GM19463 (cell line): Measurements from ENCODE around the gene PTPRM.

ENCODE experiments used
- ATAC-seq: cut with Tn5 transposase; IDR thresholded peaks from one replicate; pipeline ENCODE4 v1.9.1; 2021; ENCODE audit warnings: mild to moderate bottlenecking, moderate library complexity; ENCODE audit not compliant: unreplicated experiment

Gene PTPRM

GRCh38 chr18:7567474-7568425 is 634 bp downstream of the PTPRM start:
- no peak for ATAC-seq

DNA sequence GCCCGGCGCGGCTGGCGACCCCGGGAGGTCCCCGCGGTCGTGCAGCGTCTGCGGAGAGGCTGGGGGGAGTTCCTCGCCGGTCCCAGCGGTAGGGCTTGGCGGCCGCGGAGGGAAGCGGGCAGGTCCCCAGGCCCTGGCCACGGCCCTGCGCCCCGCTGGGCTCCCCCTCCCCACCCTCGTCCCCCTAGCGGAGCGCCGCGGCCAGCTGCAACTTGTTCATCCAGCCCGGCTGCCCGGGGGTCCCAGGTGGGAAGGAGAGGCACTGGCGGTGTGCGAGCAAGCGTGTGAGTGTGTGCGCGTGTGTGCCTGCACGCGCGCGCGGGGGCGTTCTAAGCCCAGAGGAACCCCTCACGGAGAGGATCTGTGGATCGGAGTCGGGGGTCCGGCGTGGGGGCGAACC is 1.3 kb downstream of the PTPRM start:
- ATAC-seq = no peak

- ATAC-seq = no peak
Observed at GRCh38 chr18:7571626-7572025, 4.5 kb downstream of the PTPRM start.

DNA sequence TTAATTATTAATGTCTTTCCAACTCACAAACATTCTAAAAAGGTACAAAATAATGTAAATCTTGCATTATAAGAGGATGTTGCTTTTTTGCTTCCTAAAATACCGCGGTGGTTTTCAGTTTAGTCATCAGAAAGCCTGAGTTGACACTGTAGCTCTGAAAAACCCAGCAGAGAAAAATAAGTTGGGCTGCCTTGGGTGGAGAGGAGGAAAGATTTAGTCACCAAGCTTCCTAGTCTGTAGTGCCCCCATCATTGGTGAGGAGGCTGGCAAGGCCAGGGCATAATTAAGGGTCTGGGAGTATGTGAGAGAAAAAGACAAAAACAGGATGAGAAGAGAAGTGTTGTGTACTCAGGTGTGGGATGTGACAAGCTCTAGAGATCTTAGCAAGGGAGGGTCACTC is 5.7 kb downstream of the PTPRM start:
- ATAC-seq = no peak

- no peak for ATAC-seq
Observed at GRCh38 chr18:7575465-7576028, 8.4 kb downstream of the PTPRM start.

DNA sequence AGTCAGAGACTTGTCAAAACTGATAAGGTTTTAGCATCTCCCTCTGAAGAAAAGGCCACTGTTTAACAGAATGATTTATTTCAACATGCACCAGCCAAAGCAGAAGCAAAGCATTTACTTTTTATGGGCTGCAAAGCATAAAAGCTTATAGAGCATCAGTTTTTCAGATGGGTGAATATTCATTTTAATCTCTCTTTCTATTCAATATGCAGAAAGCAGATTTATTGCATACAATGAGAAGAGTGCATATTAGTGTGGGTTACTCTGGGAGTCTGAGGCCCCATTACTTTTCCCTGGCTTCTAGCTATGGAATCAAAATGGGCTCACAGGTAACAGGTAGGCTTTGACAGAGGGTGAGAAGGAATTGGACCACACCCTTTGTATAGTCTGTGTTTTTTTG is 9.0 kb downstream of the PTPRM start:
- no peak for ATAC-seq

GRCh38 chr18:7576685-7577084 is 9.6 kb downstream of the PTPRM start:
- ATAC-seq = no peak

- no peak for ATAC-seq
Observed at GRCh38 chr18:7577706-7578105, 10.6 kb downstream of the PTPRM start.

- ATAC-seq = no peak
Observed at GRCh38 chr18:7579176-7579917, 12.2 kb downstream of the PTPRM start.

GRCh38 chr18:7579918-7580542 is 12.9 kb downstream of the PTPRM start:
- no peak for ATAC-seq

- ATAC-seq = no peak
Observed at GRCh38 chr18:7584646-7585275, 17.6 kb downstream of the PTPRM start.

DNA sequence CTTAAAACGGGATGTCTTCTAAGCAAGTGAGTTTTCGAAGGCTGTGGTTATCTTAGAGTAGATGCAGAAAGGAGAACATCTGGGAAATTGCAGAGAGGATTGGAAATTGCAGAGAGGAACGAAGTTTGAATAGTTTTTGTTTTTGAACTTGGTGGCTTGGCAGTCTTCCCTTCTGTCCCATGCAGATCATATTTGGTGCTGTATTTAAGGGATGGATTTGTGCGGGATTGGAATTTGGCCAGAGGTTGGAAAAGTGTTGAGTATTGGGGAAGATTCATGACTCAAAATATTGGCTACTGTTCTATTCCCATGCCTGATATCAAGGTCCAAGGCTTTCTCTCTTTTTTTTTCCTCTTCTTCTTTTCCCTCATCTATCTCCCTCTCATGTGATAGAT is 18.2 kb downstream of the PTPRM start:
- no peak for ATAC-seq

DNA sequence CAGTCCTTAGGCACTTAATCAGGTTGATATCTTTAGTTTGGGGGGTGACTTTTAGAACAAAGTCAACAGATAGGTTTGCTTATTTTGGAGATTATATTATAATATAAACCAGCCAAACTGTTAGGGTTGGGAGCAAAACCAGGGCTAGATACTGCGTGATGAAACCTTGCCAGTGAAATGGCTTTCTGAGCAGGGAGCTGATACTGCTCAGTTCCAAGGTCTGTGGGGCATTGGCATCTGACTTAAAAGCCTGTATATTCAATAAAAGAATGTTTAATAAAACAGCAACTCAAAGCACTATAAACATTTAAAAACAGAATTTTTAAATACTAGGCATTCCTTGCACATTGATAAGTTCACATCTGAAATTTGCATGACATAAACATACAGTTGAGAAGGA is 19.3 kb downstream of the PTPRM start:
- ATAC-seq = no peak

DNA sequence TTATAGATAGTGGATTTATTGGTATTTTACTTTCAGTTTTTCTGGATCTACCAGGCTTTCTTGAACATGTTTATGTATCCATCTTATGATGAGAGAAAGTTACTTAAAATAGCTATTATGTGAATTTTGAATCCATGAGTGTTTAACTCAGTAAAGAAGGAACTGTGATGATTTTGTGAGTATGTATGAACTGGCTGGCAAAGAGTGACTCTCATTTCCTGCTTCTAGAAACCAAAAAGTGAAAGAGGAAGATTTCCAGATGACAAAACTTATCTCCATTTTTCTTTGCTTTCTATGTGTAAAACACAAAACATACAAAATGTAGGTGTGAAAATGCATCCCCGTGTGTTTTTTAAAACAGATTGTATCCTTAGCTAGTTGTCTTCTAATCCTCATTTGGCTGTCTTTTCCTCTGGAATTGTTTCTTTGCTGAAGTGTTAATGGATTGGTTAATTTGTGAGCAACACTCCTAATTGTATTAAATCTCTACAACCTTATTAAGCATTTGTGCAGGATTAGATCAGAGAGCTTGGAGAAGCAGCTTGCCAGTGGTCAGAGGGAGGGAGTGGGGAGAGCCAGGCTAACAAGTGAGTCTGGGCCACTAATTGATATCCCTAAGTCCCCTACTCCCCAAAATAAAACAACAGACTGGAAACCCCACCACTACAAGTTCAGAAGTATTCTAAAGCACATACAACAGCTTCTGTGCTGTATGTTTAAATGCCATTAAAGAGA is 23.9 kb downstream of the PTPRM start:
- no peak for ATAC-seq

- ATAC-seq = no peak
Observed at GRCh38 chr18:7592305-7593071, 25.4 kb downstream of the PTPRM start.

- no peak for ATAC-seq
Observed at GRCh38 chr18:7593218-7593819, 26.2 kb downstream of the PTPRM start.

- ATAC-seq = no peak
Observed at GRCh38 chr18:7596147-7596546, 29.0 kb downstream of the PTPRM start.

GRCh38 chr18:7597500-7597899 is 30.4 kb downstream of the PTPRM start:
- ATAC-seq = no peak
